Measurements from ENCODE around the gene APIP. TPM values are rescaled to one million over a fixed set of nuclear protein-coding genes. Genes with fewer than 3 reads are reported as not detected.

APIP gene
- total RNA-seq, 1 experiment from 2014 or later, result 24.3 TPM

GRCh38 chr11:34928268-34928959 lies 12.2 kb upstream of the APIP start:
- H3K4me3 Mint-ChIP-seq, result no peak overlapping the region
- H3K9me3 Mint-ChIP-seq, result no peaks in the 10 kb centered on the region
- peaks cover 4% of the 10 kb centered on the region; the same call in 1 of the 2 replicates for H3K36me3 Mint-ChIP-seq
- DNase-seq (ENCODE audit: low spot score) (no peak), ATAC-seq (no peak)
- H3K4me1 Mint-ChIP-seq, result peaks cover 26% of the 10 kb centered on the region
- H3K27me3 Mint-ChIP-seq (ENCODE audit: low read depth), result no peaks in the 10 kb centered on the region
- POLR2A ChIA-PET, result interaction anchor here (0.7 to 0.9 kb wide), 2 partner anchors 378 to 526 kb away, joined by 3 to 5 read pairs; no protein-coding TSS in a partner anchor
- TF ChIP-seq AR (CRISPR knock-in tag; IDR thresholded peaks at IDR 0.05) (no peak), JAZF1 (CRISPR knock-in tag; IDR thresholded peaks at IDR 0.05) (no peak), PRRX2 (CRISPR knock-in tag; IDR thresholded peaks at IDR 0.05) (no peak), ZNF671 (CRISPR knock-in tag; IDR thresholded peaks at IDR 0.05) (no peak), ZBTB21 (CRISPR knock-in tag; IDR thresholded peaks at IDR 0.05; ENCODE audit: borderline replicate concordance) (no peak), ZNF219 (CRISPR knock-in tag; IDR thresholded peaks at IDR 0.05; ENCODE audit: borderline replicate concordance) (no peak), CBFB (CRISPR knock-in tag; IDR thresholded peaks at IDR 0.05; ENCODE audit: low read depth) (no peak), NFYB (CRISPR knock-in tag; conservative IDR thresholded peaks at IDR 0.05; ENCODE audit: low read depth) (no peak), ZNF532 (CRISPR knock-in tag; IDR thresholded peaks at IDR 0.05; ENCODE audit: borderline replicate concordance) (no peak), SP1 (CRISPR knock-in tag; conservative IDR thresholded peaks at IDR 0.05) (no peak), NFATC4 (CRISPR knock-in tag; IDR thresholded peaks at IDR 0.05) (no peak)
- TF ChIP-seq, protein P1, sequence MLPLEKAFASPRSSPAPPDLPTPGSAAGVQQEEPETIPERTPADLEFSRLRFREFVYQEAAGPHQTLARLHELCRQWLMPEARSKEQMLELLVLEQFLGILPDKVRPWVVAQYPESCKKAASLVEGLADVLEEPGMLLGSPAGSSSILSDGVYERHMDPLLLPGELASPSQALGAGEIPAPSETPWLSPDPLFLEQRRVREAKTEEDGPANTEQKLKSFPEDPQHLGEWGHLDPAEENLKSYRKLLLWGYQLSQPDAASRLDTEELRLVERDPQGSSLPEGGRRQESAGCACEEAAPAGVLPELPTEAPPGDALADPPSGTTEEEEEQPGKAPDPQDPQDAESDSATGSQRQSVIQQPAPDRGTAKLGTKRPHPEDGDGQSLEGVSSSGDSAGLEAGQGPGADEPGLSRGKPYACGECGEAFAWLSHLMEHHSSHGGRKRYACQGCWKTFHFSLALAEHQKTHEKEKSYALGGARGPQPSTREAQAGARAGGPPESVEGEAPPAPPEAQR (CRISPR knock-in tag; IDR thresholded peaks at IDR 0.05), result no peak
- no peak overlapping the region for H3K27ac Mint-ChIP-seq
- CTCF ChIA-PET, result interaction anchor here (0.8 to 2.8 kb wide), 5 partner anchors 27 to 465 kb away, joined by 3 to 9 read pairs (median 3); partner anchors contain the start of gene ELF5

- ATAC-seq, result no peak
- no peaks in the 10 kb centered on the region for H3K27me3 Mint-ChIP-seq (ENCODE audit: low read depth)
- POLR2A ChIA-PET, result interaction anchor here (0.7 kb wide), 1 partner anchor 1325 kb away, joined by 3 read pairs; no protein-coding TSS in a partner anchor
These were observed 10.6 kb upstream of the APIP start for GRCh38 chr11:34926831-34927132.

More at GRCh38 chr11:34926831-34927132, 10.6 kb upstream of the APIP start:
- CTCF ChIA-PET, result interaction anchor here (2.3 to 3.0 kb wide), 3 partner anchors 311 to 465 kb away, joined by 7 to 17 read pairs (median 13); no protein-coding TSS in a partner anchor
- no peaks in the 10 kb centered on the region for H3K9me3 Mint-ChIP-seq
- no peak for DNase-seq (ENCODE audit: low spot score)
- no peak overlapping the region for H3K27ac Mint-ChIP-seq
- TF ChIP-seq TP53 (CRISPR knock-in tag; IDR thresholded peaks at IDR 0.05) (no peak), ZNF232 (CRISPR knock-in tag; IDR thresholded peaks at IDR 0.05) (no peak), AR (CRISPR knock-in tag; IDR thresholded peaks at IDR 0.05) (no peak), ZNF532 (CRISPR knock-in tag; IDR thresholded peaks at IDR 0.05; ENCODE audit: borderline replicate concordance) (no peak), KAT7 (CRISPR knock-in tag; IDR thresholded peaks at IDR 0.05; ENCODE audit: borderline replicate concordance) (no peak), MXD4 (CRISPR knock-in tag; IDR thresholded peaks at IDR 0.05; ENCODE audit: borderline replicate concordance) (no peak), NR1H2 (CRISPR knock-in tag; IDR thresholded peaks at IDR 0.05) (no peak), ZNF317 (CRISPR knock-in tag; IDR thresholded peaks at IDR 0.05; ENCODE audit: borderline replicate concordance, low read depth) (no peak)
- H3K36me3 Mint-ChIP-seq, result no peaks in the 10 kb centered on the region
- H3K4me3 Mint-ChIP-seq, result no peak overlapping the region
- peaks cover 26% of the 10 kb centered on the region for H3K4me1 Mint-ChIP-seq
